Astrocyte (in vitro differentiated cells and primary cell): ENCODE measurements around the gene WASF2.

Source experiments
- CTCF ChIP-seq: IDR thresholded peaks from 2 replicates; pipeline ENCODE4 v1.5.1; 2011; ENCODE audit warnings: low read depth, mild to moderate bottlenecking, inconsistent platforms, low read length, moderate library complexity; ENCODE audit not compliant: insufficient read depth
- EZH2 ChIP-seq: IDR thresholded peaks from 2 replicates; pipeline ENCODE4 v1.6.1; 2012; ENCODE audit warnings: mild to moderate bottlenecking, low read length, inconsistent platforms; ENCODE audit not compliant: insufficient read depth

GRCh38 chr1:27451343-27451742 lies 38.6 kb downstream of the WASF2 start:
- TF ChIP-seq CTCF, result no peak
- TF ChIP-seq EZH2, result no peak
